GM21737 (cell line): Measurements from ENCODE around the gene GPD2.

ENCODE experiments used
- ATAC-seq: cut with Tn5 transposase; IDR thresholded peaks from one replicate; pipeline ENCODE4 v1.9.1; 2021; ENCODE audit warnings: mild to moderate bottlenecking, moderate library complexity; ENCODE audit not compliant: unreplicated experiment

The GPD2 gene

GRCh38 chr2:156435396-156435717 is 822 bp upstream of the GPD2 start:
- ATAC-seq: peak; percentile 1

DNA sequence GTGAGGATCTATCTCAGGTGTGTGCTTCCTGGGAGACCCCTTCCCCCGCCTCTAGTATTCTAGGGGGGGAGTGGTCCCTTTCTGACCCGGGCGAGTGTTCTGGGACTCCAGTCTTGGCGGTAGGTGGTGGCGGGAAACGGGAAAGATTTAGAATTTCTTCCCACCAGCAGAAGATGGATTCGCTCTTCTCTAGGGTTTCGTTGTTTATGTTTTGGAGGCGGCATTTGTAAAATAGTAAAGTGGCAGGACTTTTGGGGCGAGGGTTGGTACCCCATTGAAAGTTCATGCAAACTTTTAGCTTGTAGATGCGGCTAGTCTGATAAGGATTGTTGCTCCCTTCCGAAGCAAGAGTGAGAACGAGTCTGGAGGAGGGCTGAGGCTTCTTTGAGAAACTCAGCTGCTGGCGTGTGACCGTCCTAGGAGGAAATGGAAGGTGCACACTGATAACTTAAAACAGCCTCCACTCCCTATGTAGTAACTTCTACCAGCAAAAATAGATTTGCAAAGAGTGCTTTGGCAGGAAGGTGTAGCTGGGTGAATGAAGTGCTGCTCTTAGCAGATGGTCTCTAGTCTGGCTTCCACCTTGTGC is 412 bp downstream of the GPD2 start:
- peak; percentile 47 for ATAC-seq

DNA sequence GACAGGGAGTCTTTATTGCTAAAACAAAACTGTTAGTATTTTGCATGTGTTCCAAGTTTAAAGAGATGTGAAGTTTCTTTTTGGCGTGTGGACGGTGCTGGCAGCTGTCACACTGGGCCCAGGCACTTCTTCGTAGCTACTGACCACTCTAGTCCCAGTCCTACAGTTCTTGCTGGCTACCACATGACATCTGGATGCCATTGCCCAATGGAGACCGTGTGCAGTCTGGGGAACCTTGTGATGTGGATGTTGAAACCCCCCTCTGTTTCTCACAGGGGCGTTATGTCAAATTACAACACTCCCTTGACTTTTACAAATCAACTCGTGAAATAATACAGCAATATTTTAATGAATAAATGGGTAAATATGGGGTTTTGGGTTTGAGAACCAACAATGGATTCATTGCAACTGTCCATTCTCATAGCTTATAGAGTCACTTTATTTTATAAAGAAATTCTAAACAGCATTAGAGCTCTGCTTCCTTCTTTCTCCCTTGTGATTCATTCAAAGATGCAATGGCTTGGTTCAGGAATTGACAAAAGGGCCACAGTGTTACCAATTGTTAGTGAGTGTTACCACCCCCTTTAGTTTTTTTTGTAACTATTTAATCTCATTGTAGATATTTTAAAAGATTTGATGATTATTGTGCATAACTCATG is 1.2 kb downstream of the GPD2 start:
- peak; percentile 17 for ATAC-seq

GRCh38 chr2:156437931-156438410 is 1.8 kb downstream of the GPD2 start:
- no peak for ATAC-seq

DNA sequence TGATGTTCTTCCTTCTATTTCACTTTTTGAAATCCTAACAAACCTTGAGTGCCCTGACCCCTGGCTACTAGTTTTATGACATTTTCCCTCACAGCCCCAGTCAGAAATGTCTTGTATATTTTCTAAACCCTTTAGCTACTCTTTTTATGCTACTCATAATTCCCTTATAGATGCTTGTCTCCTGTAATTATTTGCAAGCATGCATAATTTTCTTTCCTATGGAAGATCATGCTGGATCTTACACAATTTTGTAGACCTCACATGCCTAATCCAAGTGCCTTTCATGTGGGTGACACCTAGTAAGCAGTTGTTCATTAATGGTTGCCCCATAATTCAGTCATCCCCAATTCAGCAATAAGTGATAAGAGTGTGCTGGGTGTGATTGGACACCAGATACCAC is 6.9 kb downstream of the GPD2 start:
- ATAC-seq: no peak

- peak; percentile 44 for ATAC-seq
Observed at GRCh38 chr2:156445296-156446220, 9.4 kb downstream of the GPD2 start.

DNA sequence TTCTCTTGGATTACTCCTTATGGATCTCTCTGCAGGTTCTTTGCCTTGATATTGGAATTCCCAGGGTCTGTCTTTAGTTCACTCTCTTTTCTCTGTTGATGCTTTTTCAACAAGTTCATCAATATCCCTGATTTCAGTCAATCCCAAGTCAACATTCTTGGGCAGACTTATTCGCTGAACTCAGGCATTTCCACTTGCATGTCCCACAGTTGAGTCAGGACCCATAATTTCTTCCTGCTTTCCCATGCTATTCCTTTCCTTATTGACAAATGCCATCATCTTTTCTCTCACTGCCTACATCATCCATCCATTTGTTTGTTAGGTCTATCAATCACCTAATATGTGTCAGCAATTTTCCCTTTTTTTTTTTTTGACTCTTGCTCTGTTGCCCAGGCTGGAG is 11.6 kb downstream of the GPD2 start:
- ATAC-seq: no peak

DNA sequence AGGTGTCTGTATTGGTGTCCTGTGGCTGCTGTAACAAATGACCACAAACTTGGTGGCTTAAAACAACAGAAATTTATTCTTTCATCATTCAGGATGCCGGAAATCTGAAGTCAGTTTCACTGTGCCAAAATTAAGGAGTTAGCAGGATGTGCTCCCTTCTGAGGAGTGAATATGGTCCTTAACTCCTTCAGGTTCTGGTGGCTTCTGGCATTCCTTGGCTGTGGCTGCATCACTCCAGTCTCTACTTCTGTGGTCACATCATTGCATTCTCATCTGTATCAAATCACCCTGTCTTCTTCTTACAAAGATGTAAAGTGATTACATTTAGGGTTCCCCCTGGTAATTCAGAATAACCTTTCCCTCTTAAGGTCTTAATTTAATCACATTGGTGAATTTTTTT is 12.6 kb downstream of the GPD2 start:
- ATAC-seq: no peak

- ATAC-seq: no peak
Observed at GRCh38 chr2:156452971-156453370, 16.8 kb downstream of the GPD2 start.

DNA sequence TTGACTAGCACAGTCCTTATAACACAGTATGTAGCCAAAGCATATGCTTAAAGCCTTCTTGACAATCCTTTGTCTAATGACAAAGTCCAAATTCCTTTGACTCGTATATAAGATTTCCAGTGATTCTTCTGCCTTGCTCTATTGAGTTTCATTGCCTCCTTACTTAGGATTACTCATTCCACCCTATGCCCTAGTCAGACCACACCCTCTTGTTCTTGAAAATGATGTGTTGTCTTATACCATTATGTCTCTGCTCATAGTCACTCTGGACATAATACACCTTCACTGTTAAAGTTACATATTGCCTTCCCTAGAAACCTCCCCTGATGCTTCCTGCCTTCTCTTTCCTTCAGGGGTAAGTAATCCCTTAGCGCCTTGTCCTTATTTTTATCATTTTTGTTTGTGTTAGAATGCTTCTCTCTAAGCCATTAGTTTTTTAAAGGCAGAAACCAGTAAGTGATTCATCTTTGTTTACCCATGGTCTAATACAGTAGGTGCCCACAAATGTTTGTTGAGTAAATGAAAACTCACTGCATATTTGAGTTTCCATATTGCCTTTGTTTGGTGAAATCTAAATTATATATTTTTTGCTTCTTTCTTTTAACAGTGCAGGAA is 19.3 kb downstream of the GPD2 start:
- no peak for ATAC-seq

DNA sequence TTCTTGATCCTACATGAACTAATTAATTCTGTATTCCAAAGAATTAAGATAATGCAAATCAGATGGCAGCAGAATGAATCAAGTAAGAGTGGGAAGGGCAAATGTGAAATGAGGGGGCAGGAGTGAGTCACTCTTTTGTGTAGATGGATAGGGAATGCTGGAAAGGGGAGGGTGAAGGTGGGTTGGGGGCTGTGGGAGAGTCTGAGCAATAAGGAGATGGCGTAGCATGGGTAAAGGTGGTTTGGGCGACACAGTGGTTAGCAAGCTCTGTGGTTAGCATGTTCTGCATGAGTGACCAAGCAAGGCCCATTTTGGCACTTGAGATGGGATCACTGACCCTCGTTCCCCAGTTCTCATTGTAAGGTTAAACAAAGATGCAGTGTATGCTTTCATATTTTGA is 20.4 kb downstream of the GPD2 start:
- peak; percentile 83 for ATAC-seq

DNA sequence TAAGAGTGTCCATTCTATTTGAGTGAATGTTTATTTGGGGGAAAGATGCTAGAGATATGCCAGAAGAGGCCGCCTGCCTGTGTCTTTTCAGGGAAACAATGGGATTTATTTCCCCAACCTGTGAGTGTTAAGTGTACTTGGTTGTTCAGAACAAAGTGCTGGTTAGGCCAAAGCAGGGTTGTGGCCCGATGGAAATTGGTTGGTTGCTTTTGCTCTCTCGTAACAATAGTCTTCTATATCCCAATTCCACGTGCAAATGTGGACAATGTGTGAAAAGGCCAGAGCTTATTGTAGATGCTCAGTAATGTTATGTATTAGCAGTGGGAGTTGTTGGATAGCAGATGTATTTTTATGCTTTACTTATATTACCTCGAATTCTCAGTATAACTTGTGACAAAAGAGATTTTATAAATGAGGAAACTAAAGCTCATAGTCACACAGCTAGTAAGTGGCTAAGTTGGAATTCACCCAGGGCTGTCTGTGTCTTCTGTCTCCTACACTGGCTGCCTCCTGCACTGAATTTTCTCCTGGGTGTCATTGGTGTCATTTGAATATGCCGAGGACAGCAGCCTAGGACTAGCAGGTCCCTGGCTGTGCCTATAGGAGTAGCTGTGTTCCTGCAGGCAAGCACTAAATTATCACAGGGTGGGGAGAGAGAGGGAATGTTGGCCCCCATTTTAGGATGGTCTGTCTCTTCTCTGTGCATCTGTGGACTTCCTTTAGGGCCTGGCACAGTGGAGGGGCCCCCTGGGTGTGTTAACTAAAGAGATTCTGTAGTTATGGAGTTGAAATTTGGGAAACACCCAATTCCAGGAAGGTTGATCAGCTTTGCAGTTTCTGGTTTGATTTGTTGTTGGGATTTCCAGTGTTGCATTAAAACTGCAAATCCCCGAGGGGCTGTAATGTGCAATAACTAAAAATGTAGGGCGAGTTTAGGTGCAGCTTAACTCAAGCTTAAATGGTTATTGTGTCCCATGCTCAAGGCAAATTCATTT is 21.6 kb downstream of the GPD2 start:
- ATAC-seq: no peak

DNA sequence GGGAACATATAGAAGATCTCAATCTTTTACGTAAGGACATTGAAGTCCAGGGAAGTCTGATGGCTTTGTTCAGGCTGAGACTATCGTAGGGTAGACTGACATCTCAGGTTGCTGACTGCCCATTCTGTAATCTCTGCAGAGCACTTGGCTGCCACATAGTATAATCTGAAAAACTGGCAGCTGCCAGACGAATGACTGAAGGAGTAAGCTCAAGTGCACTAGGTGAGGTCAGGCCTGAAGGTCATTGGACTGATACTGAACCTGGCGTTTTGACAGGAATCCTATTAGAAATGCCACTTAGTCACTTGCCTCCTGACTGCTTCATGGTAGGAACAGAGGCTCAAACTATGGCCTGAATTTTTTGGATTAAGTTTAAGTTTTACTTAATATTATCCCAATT is 23.5 kb downstream of the GPD2 start:
- ATAC-seq: no peak

DNA sequence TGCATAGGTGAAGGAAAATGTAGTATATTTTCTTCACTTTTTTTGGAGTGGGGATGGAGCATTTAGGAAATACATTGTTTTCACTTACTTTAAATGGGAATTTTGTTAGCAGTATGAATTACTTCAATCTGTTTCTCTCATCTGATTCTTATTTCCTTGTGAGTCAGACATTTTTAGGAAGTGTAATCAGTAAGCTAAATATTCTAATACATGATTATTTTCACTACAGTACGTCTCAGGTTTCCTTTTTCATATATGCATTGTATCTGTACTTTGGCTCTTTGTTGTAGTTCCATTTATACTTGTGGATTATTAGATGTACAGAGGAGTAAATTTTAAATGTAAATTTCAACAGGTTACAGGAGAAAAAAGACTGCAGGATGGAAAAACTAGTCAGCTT is 27.9 kb downstream of the GPD2 start:
- ATAC-seq: no peak

GRCh38 chr2:156465573-156465972 is 29.4 kb downstream of the GPD2 start:
- no peak for ATAC-seq

DNA sequence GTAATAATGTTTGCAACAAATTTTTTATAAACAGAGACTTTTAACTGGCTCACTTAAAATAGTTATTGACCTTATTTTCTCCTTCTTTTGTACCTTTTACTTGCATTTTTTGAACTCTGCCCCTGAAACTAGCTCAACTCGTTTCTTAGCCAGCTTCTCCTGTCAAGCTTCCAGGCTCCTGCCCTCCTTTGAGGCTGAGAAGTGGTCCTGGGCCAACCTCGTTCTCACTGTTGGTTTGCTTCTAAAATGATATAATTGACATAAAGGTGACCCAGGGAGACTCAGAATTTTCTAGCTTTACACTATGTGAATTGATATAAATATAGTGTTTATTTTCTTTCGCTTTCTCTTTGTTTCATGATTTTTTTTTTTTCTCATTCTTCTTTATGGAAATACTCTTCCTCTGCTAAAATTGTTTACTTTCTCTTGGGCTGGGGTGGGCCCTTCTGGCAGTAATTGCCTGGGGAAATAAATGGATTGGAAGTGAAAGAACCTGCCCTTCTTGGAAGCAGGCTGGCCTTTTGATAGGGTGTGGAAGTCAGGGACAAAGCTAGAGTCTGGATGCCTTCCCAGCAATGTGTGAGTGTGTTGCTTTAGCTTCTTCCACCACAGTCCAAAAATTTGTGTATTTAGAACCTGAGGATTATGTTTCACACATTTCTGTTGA is 30.7 kb downstream of the GPD2 start:
- no peak for ATAC-seq

DNA sequence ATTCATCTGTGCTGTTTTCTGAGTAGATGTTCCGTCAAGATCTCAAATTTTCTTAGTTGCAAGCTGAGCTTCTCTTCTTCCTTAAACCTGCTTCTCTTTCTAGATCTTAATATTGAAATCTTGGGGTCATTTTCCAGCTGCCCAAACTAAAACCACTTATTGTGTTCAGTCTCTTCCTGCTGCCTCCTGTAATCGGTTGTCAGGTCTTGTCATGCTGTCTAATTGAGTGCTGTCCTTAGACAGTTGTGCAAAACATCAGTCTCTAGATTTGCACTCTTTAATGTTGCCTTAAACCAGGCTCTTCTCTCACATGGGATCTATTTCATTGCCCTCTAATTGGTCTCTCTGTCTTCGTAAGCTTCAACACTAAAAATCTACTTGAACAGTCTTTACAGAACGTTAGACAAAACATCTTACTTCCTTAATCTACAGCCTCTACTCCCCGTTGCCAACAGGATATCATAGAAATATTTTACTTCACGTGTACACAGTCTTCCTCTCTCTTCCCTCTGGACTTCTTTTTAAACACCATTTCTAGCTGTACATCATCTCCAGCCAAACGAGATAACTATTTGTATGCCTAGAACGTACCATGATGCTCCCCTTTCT is 34.9 kb downstream of the GPD2 start:
- ATAC-seq: peak; percentile 44

DNA sequence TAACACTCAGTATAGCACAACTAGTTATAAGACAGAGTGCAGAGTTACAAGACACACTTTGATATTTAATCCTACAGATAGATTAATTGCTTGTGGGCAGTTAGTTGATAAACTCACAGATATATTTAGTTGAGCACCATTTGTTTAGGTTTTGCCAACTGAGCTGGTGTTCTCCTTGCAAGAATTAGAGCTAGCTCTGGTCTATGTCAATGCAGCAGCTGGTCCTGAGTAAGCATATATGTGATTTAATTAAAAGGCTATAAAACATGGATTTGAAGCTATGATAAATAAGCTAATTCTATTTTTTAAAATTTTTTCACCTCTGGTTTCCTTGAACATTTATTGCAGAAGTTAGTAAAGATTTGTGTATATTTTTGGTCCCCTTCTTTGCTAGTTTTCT is 35.6 kb downstream of the GPD2 start:
- no peak for ATAC-seq

GRCh38 chr2:156472686-156473085 is 36.5 kb downstream of the GPD2 start:
- ATAC-seq: no peak
